Mesothelial cell of epicardium (in vitro differentiated cells): ENCODE data around the gene VBP1. TPM values are rescaled to one million over a fixed set of nuclear protein-coding genes. Genes with fewer than 3 reads are reported as not detected.
A peak's percentile ranks its signal among the peaks of the same experiment; 100 is the strongest.

Experiments used
- DNase-seq, 2 experiments: peaks; one replicate each; pipeline ENCODE4 v3.0.0; 2021; ENCODE audit warnings: low spot score in 2 of 2; ENCODE audit not compliant: unreplicated experiment in 2 of 2
- H3K27ac Mint-ChIP-seq: 2 replicates; pipeline ENCODE4 v1.8.0; 2021; ENCODE audit warnings: mixed read lengths
- H3K27me3 Mint-ChIP-seq: 2 replicates; pipeline ENCODE4 v1.8.0; 2021; ENCODE audit warnings: low read depth, mixed read lengths
- H3K36me3 Mint-ChIP-seq: 2 replicates; pipeline ENCODE4 v1.8.0; 2021; ENCODE audit warnings: mixed read lengths
- H3K4me1 Mint-ChIP-seq: 2 replicates; pipeline ENCODE4 v1.8.0; 2021; ENCODE audit warnings: mixed read lengths
- H3K4me3 Mint-ChIP-seq: 2 replicates; pipeline ENCODE4 v1.8.0; 2021; ENCODE audit warnings: mild to moderate bottlenecking, moderate library complexity, mixed read lengths
- H3K9me3 Mint-ChIP-seq: 2 replicates; pipeline ENCODE4 v1.8.0; 2021; ENCODE audit warnings: mixed read lengths
- total RNA-seq: library from RNA; stranded (reverse); gene quantifications from 3 replicates; pipeline ENCODE4 v1.2.1, GENCODE V29; 2021
- TF ChIP-seq, protein P1 (sequence below): fragments of 200-600 bp; sonication (generic); IDR thresholded peaks from one replicate; pipeline ENCODE4 v1.5.0; 2021; ENCODE audit warnings: antibody characterized with exemption; ENCODE audit not compliant: unreplicated experiment

VBP1 gene
- total RNA-seq, 1 donor from 2014 or later: 32.2 TPM

DNA sequence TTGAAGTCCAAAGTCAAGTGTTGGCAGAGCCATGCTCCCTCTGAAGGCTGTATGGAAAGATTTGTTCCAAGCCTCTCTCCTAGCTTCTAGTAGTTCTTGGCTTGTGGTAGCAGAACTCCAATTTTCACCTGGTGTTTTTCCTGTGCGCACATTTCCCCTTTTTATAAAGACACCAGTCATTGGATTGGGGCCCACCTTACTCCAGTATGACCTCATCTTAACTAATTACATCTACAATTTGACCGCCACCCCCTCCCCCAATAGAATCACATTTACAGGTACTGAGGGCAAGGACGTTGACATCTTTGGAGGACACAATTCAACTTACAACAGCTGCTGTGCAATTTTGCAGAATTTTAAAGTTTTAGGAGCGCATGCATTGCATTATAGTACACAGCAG is 31.2 kb downstream of the VBP1 start:
- no peaks in the 10 kb centered on the region for H3K27me3 Mint-ChIP-seq
- H3K9me3 Mint-ChIP-seq: peaks cover 30% of the 10 kb centered on the region
- TF ChIP-seq, protein P1, sequence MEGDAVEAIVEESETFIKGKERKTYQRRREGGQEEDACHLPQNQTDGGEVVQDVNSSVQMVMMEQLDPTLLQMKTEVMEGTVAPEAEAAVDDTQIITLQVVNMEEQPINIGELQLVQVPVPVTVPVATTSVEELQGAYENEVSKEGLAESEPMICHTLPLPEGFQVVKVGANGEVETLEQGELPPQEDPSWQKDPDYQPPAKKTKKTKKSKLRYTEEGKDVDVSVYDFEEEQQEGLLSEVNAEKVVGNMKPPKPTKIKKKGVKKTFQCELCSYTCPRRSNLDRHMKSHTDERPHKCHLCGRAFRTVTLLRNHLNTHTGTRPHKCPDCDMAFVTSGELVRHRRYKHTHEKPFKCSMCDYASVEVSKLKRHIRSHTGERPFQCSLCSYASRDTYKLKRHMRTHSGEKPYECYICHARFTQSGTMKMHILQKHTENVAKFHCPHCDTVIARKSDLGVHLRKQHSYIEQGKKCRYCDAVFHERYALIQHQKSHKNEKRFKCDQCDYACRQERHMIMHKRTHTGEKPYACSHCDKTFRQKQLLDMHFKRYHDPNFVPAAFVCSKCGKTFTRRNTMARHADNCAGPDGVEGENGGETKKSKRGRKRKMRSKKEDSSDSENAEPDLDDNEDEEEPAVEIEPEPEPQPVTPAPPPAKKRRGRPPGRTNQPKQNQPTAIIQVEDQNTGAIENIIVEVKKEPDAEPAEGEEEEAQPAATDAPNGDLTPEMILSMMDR: no peak
- H3K27ac Mint-ChIP-seq: no peak overlapping the region
- no peak overlapping the region for H3K4me3 Mint-ChIP-seq
- H3K4me1 Mint-ChIP-seq: no peaks in the 10 kb centered on the region
- no peaks in the 10 kb centered on the region for H3K36me3 Mint-ChIP-seq
- DNase-seq: no peak

DNA sequence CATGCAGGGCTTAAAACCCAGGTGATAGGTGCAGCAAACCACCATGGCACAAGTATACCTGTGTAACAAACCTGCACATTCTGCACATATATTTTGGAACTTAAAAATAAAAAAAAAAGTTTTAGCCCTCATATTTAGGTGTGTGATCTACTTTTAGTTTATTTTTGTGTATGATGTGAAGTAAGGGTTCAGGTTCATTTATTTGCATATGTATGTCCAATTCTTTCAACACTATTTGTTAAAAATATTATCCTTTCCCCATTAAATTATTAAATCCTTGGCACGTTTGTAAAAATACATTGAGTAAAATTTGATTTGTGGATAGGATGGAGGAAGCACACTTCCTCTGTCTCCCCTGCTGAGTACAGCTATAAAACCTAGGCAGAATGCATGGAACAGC is 35.1 kb downstream of the VBP1 start:
- H3K36me3 Mint-ChIP-seq: no peaks in the 10 kb centered on the region

DNA sequence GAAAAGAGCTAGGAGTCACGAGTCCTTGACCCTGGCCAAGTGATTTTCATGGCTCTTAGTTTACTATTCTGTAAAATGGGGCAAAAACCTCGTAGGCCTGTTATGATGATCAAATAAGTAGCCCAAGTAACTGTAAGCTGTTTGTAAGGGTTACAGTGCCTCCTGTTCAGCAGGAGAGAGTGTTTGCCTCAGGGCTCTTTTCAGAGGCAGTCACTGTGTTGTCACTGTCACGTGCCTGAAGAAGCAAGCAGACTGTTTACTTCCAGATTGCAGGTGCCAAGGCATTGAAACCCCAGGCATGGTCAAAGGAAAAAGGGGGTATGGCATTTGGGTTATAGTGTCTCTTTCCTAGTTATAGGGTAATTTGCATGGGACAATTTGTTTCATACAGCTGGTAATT is 43.5 kb downstream of the VBP1 start:
- TF ChIP-seq, protein P1: no peak
- Mint-ChIP-seq H3K27ac (no peak overlapping the region), H3K4me1 (peaks cover 2% of the 10 kb centered on the region), H3K36me3 (no peaks in the 10 kb centered on the region), H3K4me3 (no peak overlapping the region), H3K27me3 (no peaks in the 10 kb centered on the region), H3K9me3 (peaks cover 26% of the 10 kb centered on the region)
- DNase-seq: no peak

More for the DNA sequence above, 35.1 kb downstream of the VBP1 start:
- Mint-ChIP-seq H3K4me3 (no peak overlapping the region), H3K4me1 (no peaks in the 10 kb centered on the region), H3K9me3 (peaks cover 28% of the 10 kb centered on the region), H3K27me3 (no peaks in the 10 kb centered on the region), H3K27ac (no peak overlapping the region)
- TF ChIP-seq, protein P1: no peak
- DNase-seq: no peak

DNA sequence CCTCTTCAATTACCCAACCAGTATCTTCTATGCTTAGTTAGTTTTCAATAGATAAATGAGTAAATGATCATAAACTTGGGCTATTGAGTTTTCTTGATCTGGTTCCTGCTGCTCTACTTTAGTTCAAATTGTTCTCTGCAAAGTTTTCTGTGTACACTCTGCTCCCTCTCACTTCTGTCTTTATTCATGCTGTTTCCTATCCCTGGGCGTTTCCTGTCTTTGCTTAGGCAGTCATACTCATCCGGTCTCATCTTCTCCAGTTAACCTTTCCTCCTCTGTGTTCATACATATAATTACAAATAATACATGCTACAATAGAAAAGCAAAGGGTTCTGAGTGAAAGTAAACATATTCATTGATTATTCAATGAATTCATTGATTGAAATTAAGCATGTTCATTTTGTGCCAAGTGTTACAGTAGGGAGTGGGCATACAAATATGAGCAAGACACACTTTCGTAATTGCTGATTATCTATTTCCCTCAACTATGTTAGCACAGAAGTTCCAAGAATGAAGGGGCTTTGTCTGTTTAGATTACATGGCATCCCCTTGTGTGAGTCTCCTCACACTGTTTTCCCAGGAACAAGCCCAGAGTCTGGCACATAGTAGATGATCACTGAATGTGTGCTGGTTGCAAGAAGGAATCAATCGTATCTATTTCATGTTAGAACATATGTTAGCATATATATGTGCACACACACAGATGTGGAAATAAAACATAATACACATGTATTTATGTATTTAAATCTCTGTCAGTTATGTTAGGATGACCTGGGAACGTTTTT is 46.9 kb downstream of the VBP1 start:
- Mint-ChIP-seq H3K4me1 (peaks cover 2% of the 10 kb centered on the region), H3K9me3 (peaks cover 22% of the 10 kb centered on the region), H3K27ac (no peak overlapping the region), H3K4me3 (peak overlapping the region; percentile 66), H3K36me3 (no peaks in the 10 kb centered on the region), H3K27me3 (no peaks in the 10 kb centered on the region)
- TF ChIP-seq, protein P1: no peak
- no peak for DNase-seq

DNA sequence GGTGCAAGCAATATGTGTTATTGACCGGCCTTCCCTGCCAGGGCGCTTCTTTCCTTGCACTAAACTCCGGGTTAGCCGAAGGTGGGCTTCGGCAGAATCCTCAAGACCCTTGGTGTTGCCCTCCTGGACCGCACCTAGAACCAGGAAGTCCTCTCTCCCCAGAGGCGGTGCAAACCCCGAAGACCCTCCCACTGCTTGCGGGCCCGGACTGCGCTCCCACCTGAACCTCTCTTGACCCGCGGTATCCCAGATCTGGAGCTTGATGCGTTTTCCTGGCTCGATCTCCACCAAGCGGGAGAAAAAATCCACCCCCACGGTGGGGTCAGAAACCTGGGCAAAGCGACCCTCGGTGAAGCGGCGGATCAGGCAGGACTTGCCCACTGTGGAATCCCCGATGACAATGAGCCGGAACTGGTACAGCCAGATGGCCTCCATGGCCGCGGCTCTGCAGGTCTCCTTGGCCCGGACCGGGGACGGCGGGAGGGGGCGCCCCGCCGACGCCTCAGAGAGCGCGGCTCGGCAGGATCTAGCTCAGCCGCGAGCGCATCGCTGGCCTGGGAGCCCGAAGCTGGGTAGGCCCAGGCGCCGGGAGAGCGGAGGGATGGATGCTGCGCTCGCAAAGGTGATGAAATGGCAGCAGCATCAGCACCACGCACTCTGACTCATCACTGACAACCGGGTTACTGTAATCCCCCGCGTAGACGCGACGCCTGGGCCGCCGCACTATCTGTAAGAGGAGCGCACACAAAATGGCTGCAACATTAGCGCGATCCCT is 47.8 kb downstream of the VBP1 start, which contains the start of gene RAB39B:
TSS of gene RAB39B (minus strand) at position 638 of the 775 bp plus-strand sequence. CDS start at position 435, 203 bp downstream.
- peak in 1 of 2 experiments; percentile 47 for DNase-seq
- H3K36me3 Mint-ChIP-seq: no peaks in the 10 kb centered on the region
- H3K27me3 Mint-ChIP-seq: no peaks in the 10 kb centered on the region
- TF ChIP-seq, protein P1: no peak
- H3K9me3 Mint-ChIP-seq: peaks cover 28% of the 10 kb centered on the region
- no peak within 1 kb of the TSS for H3K27ac Mint-ChIP-seq
- H3K4me1 Mint-ChIP-seq: peaks cover 2% of the 10 kb centered on the region
- H3K4me3 Mint-ChIP-seq: peak within 1 kb of the TSS; percentile 66
